Fibroblast of lung (primary cell): ENCODE results near the gene ROBO2. TPM values are rescaled to one million over a fixed set of nuclear protein-coding genes. Genes with fewer than 3 reads are reported as not detected.

Experiments
- DNase-seq, 2 donors: peaks; one replicate each; pipeline versions ENCODE4 v3.0.0 to v3.0.0-alpha.2; 2010; ENCODE audit warnings: low read depth in 2 of 2
- H2AFZ ChIP-seq: 2 replicates; pipeline ENCODE4 v1.5.1; 2012; ENCODE audit warnings: low read length, control low read depth, inconsistent platforms
- H3K27ac ChIP-seq: 2 replicates; pipeline ENCODE4 v1.5.1; 2011; ENCODE audit warnings: low read length, control low read depth; ENCODE audit not compliant: insufficient read depth
- H3K27me3 ChIP-seq: 2 replicates; pipeline ENCODE4 v1.5.1; 2011; ENCODE audit warnings: mild to moderate bottlenecking, low read length; ENCODE audit not compliant: control insufficient read depth, insufficient read depth
- H3K36me3 ChIP-seq: 2 replicates; pipeline ENCODE4 v1.5.1; 2011; ENCODE audit warnings: low read length; ENCODE audit not compliant: control insufficient read depth, insufficient read depth
- H3K4me1 ChIP-seq: 2 replicates; pipeline ENCODE4 v1.5.1; 2011; ENCODE audit warnings: low read length; ENCODE audit not compliant: control insufficient read depth, insufficient read depth; ENCODE audit errors: extremely low read depth
- H3K4me2 ChIP-seq: 2 replicates; pipeline ENCODE4 v1.5.1; 2011; ENCODE audit warnings: low read length, control low read depth; ENCODE audit not compliant: insufficient read depth; ENCODE audit errors: extremely low read depth
- H3K4me3 ChIP-seq, 4 experiments: fragments of 200-600 bp in 1 of 4; sonication (generic) in 1 of 4; replicated peaks in 1 of 4; 2 replicates each; pipeline ENCODE4 v1.5.1; 2011 to 2016; ENCODE audit warnings: low read length in 4 of 4, low read depth in 3 of 4, mild to moderate bottlenecking in 3 of 4, control low read depth in 2 of 4, inconsistent platforms in 1 of 4, mixed read lengths in 1 of 4; ENCODE audit not compliant: insufficient read depth in 1 of 4; ENCODE audit errors: control extremely low read depth in 1 of 4
- H3K79me2 ChIP-seq: 2 replicates; pipeline ENCODE4 v1.5.1; 2012; ENCODE audit warnings: mild to moderate bottlenecking, low read length, inconsistent platforms; ENCODE audit not compliant: control insufficient read depth, insufficient read depth
- H3K9ac ChIP-seq: 2 replicates; pipeline ENCODE4 v1.5.1; 2011; ENCODE audit warnings: mild to moderate bottlenecking, low read length, control low read depth; ENCODE audit not compliant: insufficient read depth
- H3K9me3 ChIP-seq: 2 replicates; pipeline ENCODE4 v1.5.1; 2012; ENCODE audit warnings: low read depth, low read length; ENCODE audit not compliant: control insufficient read depth, insufficient read depth
- H4K20me1 ChIP-seq: 2 replicates; pipeline ENCODE4 v1.5.1; 2011; ENCODE audit warnings: low read length; ENCODE audit not compliant: control insufficient read depth, insufficient read depth; ENCODE audit errors: extremely low read depth
- EZH2 ChIP-seq: IDR thresholded peaks from 2 replicates; pipeline ENCODE4 v1.5.1; 2012; ENCODE audit warnings: low read length, control low read depth, mild to moderate bottlenecking; ENCODE audit errors: missing control alignments
- polyA plus RNA-seq, 2 donors: library from polyadenylated mRNA; depleted of rRNA in 1 of 2; stranded (reverse) in 1 of 2; unstranded in 1 of 2; fragments of >200 nt; gene quantifications; 2 replicates each; pipeline ENCODE4 v1.2.1, GENCODE V29; 2011 to 2012; ENCODE audit warnings: missing spikeins in 1 of 2
- total RNA-seq: library from RNA; depleted of rRNA; stranded (reverse); fragments of >200 nt; gene quantifications from 2 replicates; pipeline ENCODE4 v1.2.1, GENCODE V29; 2014
- TF ChIP-seq, protein P1 (sequence below), 2 donors: IDR thresholded peaks in 1 of 2; conservative IDR thresholded peaks in 1 of 2; 1 replicate in 1 of 2; 2 replicates in 1 of 2; pipeline ENCODE4 v1.5.1; 2011 to 2012; ENCODE audit warnings: low read length in 2 of 2, control low read depth in 1 of 2, inconsistent platforms in 1 of 2, low read depth in 1 of 2, mild to moderate bottlenecking in 1 of 2

ROBO2 gene
- total and polyA plus RNA-seq, 2 donors (not counting 1 experiment from before 2014, with no cell fraction given): 0.83 to 1.5 TPM

DNA sequence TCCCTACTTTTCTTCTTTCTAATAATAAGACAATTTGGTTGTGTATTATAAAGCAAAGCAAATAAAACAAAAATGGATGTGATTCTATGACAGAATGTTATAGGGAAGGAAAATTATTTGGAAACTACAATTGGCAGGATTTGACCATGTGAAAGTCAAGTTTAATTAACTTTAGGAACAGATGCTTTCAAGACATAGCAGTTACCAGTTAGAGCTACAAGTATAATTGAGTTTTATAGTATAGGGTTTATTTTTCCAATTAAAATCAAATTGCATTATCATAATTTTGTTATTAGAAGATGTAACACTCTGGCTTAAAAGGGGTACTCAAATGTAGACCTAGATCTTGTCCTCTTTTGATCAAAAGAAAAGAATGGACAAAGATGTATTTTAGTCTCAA lies 110.9 kb downstream of the ROBO2 start:
- Histone ChIP-seq H3K4me1 (no peaks in the 10 kb centered on the region), H3K4me2 (no peak overlapping the region), H3K4me3 (no peak overlapping the region), H3K79me2 (no peaks in the 10 kb centered on the region), H3K9me3 (no peaks in the 10 kb centered on the region), H2AFZ (no peak overlapping the region), H4K20me1 (no peaks in the 10 kb centered on the region), H3K27me3 (no peaks in the 10 kb centered on the region), H3K36me3 (no peaks in the 10 kb centered on the region), H3K9ac (no peak overlapping the region), H3K27ac (no peak overlapping the region)
- TF ChIP-seq EZH2: no peak
- TF ChIP-seq, protein P1, sequence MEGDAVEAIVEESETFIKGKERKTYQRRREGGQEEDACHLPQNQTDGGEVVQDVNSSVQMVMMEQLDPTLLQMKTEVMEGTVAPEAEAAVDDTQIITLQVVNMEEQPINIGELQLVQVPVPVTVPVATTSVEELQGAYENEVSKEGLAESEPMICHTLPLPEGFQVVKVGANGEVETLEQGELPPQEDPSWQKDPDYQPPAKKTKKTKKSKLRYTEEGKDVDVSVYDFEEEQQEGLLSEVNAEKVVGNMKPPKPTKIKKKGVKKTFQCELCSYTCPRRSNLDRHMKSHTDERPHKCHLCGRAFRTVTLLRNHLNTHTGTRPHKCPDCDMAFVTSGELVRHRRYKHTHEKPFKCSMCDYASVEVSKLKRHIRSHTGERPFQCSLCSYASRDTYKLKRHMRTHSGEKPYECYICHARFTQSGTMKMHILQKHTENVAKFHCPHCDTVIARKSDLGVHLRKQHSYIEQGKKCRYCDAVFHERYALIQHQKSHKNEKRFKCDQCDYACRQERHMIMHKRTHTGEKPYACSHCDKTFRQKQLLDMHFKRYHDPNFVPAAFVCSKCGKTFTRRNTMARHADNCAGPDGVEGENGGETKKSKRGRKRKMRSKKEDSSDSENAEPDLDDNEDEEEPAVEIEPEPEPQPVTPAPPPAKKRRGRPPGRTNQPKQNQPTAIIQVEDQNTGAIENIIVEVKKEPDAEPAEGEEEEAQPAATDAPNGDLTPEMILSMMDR (conservative IDR thresholded peaks at IDR 0.05 in 1 of 2, IDR thresholded peaks at IDR 0.05 in 1 of 2; ENCODE audit: low read depth in 1 of 2, low read length in 2 of 2): no peak
- DNase-seq: no peak

DNA sequence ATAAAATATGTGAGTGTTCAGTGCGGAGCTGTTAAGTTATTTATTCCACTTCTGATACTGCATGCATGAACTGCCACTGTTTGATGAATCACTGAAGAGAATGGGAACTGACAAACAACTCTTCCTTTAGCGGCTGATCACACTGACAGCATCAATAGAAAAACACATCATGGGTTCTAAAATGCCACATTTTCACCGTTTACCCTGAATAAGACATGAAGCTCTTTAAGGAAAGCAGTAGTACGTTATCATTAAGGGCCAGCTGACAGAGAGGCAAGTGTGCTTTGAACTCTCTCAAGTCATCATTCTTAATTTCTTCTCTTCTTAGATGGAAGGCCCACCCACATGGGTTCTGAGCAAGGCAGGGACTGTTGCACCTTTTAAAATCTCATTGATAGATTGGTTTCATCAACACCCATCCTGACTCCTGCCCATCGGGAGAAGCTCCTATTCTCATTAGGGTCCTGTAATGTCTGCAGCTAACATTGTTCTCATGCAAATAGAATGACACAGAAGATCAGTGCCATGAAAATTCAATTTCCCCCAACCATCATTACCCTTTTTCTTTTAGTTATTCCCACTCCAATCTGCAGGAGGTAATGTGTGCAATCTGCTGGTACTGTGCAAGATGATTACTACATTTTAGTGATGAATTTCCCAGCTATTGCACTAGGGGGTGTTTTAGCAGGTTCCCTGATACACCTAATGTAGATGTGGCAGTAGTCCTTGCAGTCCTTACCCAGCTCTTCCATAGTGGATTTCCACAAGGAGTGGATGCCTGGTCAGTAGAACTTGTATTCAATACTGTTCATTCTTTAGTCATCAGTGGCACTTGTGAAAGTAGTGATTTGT lies 119.1 kb downstream of the ROBO2 start:
- H3K4me2 ChIP-seq: no peak overlapping the region
- no peaks in the 10 kb centered on the region for H4K20me1 ChIP-seq
- TF ChIP-seq EZH2: no peak
- TF ChIP-seq, protein P1 (conservative IDR thresholded peaks at IDR 0.05 in 1 of 2, IDR thresholded peaks at IDR 0.05 in 1 of 2; ENCODE audit: low read depth in 1 of 2, low read length in 2 of 2): peak in 1 of 2 donors; percentile 7
- no peaks in the 10 kb centered on the region for H3K36me3 ChIP-seq
- no peaks in the 10 kb centered on the region for H3K9me3 ChIP-seq
- no peak overlapping the region for H2AFZ ChIP-seq
- no peak overlapping the region for H3K4me3 ChIP-seq
- no peaks in the 10 kb centered on the region for H3K27me3 ChIP-seq
- no peaks in the 10 kb centered on the region for H3K4me1 ChIP-seq
- no peak overlapping the region for H3K9ac ChIP-seq
- no peak for DNase-seq
- no peak overlapping the region for H3K27ac ChIP-seq
- H3K79me2 ChIP-seq: no peaks in the 10 kb centered on the region

DNA sequence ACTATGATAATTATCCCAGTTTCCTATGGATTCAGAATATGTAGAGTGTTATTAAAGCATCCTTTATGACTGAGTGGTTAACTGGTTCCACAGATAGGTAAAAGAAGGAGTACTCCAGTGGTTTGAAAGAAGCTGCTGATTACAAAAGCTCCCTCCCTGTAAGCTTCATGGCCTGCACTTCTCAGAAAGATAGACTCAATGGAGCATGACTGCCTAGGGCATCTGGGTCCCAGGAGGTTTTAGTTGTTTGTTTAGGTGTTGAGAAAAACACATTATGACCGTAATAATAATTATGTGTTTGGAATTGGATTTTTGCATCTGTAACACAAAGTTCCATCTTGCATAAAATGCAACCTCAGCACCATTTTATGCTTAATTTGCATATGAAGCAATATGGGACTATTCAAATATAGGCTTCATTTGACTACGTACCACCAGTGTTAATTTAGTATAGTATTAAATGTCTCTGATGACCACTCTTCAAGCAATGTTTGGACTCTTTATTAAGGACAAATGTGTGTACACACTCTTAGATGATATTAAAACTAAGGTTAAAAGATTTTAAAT lies 121.1 kb downstream of the ROBO2 start:
- Histone ChIP-seq H3K27ac (no peak overlapping the region), H3K9me3 (no peaks in the 10 kb centered on the region), H3K4me1 (no peaks in the 10 kb centered on the region), H3K4me3 (no peak overlapping the region), H3K4me2 (no peak overlapping the region), H2AFZ (no peak overlapping the region), H3K36me3 (no peaks in the 10 kb centered on the region), H3K9ac (no peak overlapping the region), H3K27me3 (no peaks in the 10 kb centered on the region), H4K20me1 (no peaks in the 10 kb centered on the region), H3K79me2 (no peaks in the 10 kb centered on the region)
- no peak for DNase-seq
- TF ChIP-seq, protein P1 (conservative IDR thresholded peaks at IDR 0.05 in 1 of 2, IDR thresholded peaks at IDR 0.05 in 1 of 2; ENCODE audit: low read depth in 1 of 2, low read length in 2 of 2): no peak
- no peak for TF ChIP-seq EZH2
